ENCODE measurements around the gene BORCS6.

BORCS6 gene

DNA sequence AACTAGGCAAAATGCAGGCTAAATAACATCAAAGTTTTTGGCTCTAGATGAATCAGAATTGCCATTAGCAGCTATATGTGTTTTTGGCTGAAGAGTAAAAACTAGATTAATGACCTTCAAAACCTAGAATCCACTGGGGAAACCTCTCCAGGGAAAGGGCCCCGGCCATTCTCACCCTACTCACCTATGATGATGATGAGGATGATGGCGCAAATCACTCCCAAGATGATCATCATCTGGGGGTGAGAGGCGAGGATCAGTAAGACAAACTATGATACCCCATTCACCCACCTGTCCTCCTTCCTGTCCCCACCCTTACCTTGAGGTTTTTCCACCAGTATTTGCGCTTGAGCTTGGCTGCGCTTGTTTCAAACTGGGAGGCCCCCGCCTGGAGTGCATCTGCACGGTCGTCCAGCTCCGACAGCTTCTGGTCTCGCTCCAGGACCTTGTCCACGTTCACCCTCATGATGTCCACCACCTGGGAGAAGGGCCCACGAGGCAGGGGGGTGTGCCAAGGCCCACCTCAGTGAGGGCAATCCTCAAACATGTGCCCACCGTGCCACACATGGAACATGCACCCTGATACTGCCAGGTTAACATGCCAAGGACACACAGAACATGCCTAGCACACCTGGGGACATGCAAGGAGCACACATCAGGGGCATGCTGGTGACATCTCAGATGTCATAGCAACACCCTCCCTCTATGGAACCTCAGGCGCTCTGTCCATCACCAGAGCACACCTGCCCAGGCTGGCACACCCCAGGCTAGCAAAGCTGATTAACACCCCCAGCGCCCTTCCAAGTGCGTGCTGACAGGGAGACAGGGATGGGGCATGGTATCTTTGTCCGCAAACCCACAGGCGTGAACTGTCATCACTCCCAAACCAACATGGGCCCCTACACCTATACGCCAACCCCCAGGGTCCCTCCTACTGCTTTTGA lies 28.4 kb downstream of the BORCS6 start:
- Histone ChIP-seq H3K27ac (ENCODE audit: low read depth, low read length) (peak overlapping the region; percentile 73), H4K20me1 (ENCODE audit: low read depth, low read length) (no peaks in the 10 kb centered on the region), H3K9me2 (replicated peaks; ENCODE audit: insufficient read depth, low read length) (no peaks in the 10 kb centered on the region), H3K4me3 (ENCODE audit: insufficient read depth, low read length, poor library complexity, severe bottlenecking) (peak overlapping the region; percentile 96), H3K4me2 (ENCODE audit: low read depth, low read length, poor library complexity, severe bottlenecking) (peak overlapping the region; percentile 80), H3K9me3 (ENCODE audit: insufficient read depth, low read length) (no peaks in the 10 kb centered on the region), H3K27me3 (ENCODE audit: low read length) (no peaks in the 10 kb centered on the region), H3K79me2 (ENCODE audit: insufficient read depth, low read length) (peaks cover 13% of the 10 kb centered on the region), H3K9ac (ENCODE audit: low read length) (peak overlapping the region; percentile 99), H3F3A (ENCODE audit: insufficient read depth) (peaks cover 22% of the 10 kb centered on the region), H2AFZ (ENCODE audit: low read depth, low read length, severe bottlenecking) (no peak overlapping the region), H3K36me3 (ENCODE audit: low read length) (no peaks in the 10 kb centered on the region)
- TF ChIP-seq EZH2phosphoT487 (conservative IDR thresholded peaks at IDR 0.05; ENCODE audit: low read length) (no peak), CTCF (IDR thresholded peaks at IDR 0.05; ENCODE audit: insufficient read depth, low read length, poor library complexity, severe bottlenecking) (no peak)

- Histone ChIP-seq H3F3A (ENCODE audit: insufficient read depth) (peaks cover 20% of the 10 kb centered on the region), H3K27me3 (ENCODE audit: low read length) (no peaks in the 10 kb centered on the region), H3K4me3 (ENCODE audit: insufficient read depth, low read length, poor library complexity, severe bottlenecking) (no peak overlapping the region), H3K36me3 (ENCODE audit: low read length) (no peaks in the 10 kb centered on the region), H2AFZ (ENCODE audit: low read depth, low read length, severe bottlenecking) (no peak overlapping the region), H3K9me2 (replicated peaks; ENCODE audit: insufficient read depth, low read length) (no peaks in the 10 kb centered on the region), H3K9me3 (ENCODE audit: insufficient read depth, low read length) (no peaks in the 10 kb centered on the region), H4K20me1 (ENCODE audit: low read depth, low read length) (no peaks in the 10 kb centered on the region), H3K27ac (ENCODE audit: low read depth, low read length) (peak overlapping the region; percentile 20; the same call in 1 of the 2 replicates), H3K9ac (ENCODE audit: low read length) (0 out of 2 replicates have a peak overlapping the region, but pooled peaks have one; percentile 99), H3K4me2 (ENCODE audit: low read depth, low read length, poor library complexity, severe bottlenecking) (peak overlapping the region; percentile 80), H3K79me2 (ENCODE audit: insufficient read depth, low read length) (peaks cover 13% of the 10 kb centered on the region)
- TF ChIP-seq CTCF (IDR thresholded peaks at IDR 0.05; ENCODE audit: insufficient read depth, low read length, poor library complexity, severe bottlenecking), result no peak
- no peak for TF ChIP-seq EZH2phosphoT487 (conservative IDR thresholded peaks at IDR 0.05; ENCODE audit: low read length)
Observed at GRCh38 chr17:8160741-8161221, 29.2 kb downstream of the BORCS6 start.

- no peak for TF ChIP-seq CTCF (IDR thresholded peaks at IDR 0.05; ENCODE audit: insufficient read depth, low read length, poor library complexity, severe bottlenecking)
- TF ChIP-seq EZH2phosphoT487 (conservative IDR thresholded peaks at IDR 0.05; ENCODE audit: low read length), result no peak
- Histone ChIP-seq H4K20me1 (ENCODE audit: low read depth, low read length) (no peaks in the 10 kb centered on the region), H3K9me2 (replicated peaks; ENCODE audit: insufficient read depth, low read length) (no peaks in the 10 kb centered on the region), H3K79me2 (ENCODE audit: insufficient read depth, low read length) (peaks cover 16% of the 10 kb centered on the region), H3K36me3 (ENCODE audit: low read length) (no peaks in the 10 kb centered on the region), H3K4me2 (ENCODE audit: low read depth, low read length, poor library complexity, severe bottlenecking) (peak overlapping the region; percentile 80), H3K9me3 (ENCODE audit: insufficient read depth, low read length) (no peaks in the 10 kb centered on the region), H3K27ac (ENCODE audit: low read depth, low read length) (no peak overlapping the region), H3K9ac (ENCODE audit: low read length) (no peak overlapping the region), H2AFZ (ENCODE audit: low read depth, low read length, severe bottlenecking) (no peak overlapping the region), H3F3A (ENCODE audit: insufficient read depth) (peaks cover 20% of the 10 kb centered on the region), H3K4me3 (ENCODE audit: insufficient read depth, low read length, poor library complexity, severe bottlenecking) (no peak overlapping the region), H3K27me3 (ENCODE audit: low read length) (no peaks in the 10 kb centered on the region)
Observed at GRCh38 chr17:8160224-8160577, 29.8 kb downstream of the BORCS6 start.

All from SU-DHL-6 (cell line).